HG02759 (cell line): ENCODE data around the gene ZNF281.
"Not testable (repeated sequence)": the region's sequence is repeated elsewhere in the genome, so short reads cannot be mapped to it uniquely, and the experiment has no call there.

ENCODE experiments used
- ATAC-seq: cut with Tn5 transposase; IDR thresholded peaks from one replicate; pipeline ENCODE4 v1.9.1; 2021; ENCODE audit warnings: mild to moderate bottlenecking, moderate library complexity; ENCODE audit not compliant: unreplicated experiment

Gene ZNF281

GRCh38 chr1:200365897-200366426 is 43.9 kb downstream of the ZNF281 start:
- ATAC-seq: no peak

GRCh38 chr1:200364831-200365230 is 45.0 kb downstream of the ZNF281 start:
- ATAC-seq: no peak

- no peak for ATAC-seq
Observed at GRCh38 chr1:200364091-200364759, 45.6 kb downstream of the ZNF281 start.

GRCh38 chr1:200363264-200363933 is 46.4 kb downstream of the ZNF281 start:
- ATAC-seq: peak; percentile 69

- no peak for ATAC-seq
Observed at GRCh38 chr1:200362421-200362820, 47.4 kb downstream of the ZNF281 start.

GRCh38 chr1:200359610-200360163 is 50.1 kb downstream of the ZNF281 start:
- no peak for ATAC-seq

- not testable (repeated sequence) for ATAC-seq
Observed at GRCh38 chr1:200357925-200358324, 51.9 kb downstream of the ZNF281 start.

- ATAC-seq: no peak
Observed at GRCh38 chr1:200355801-200356200, 54.0 kb downstream of the ZNF281 start.
